Thymus (tissue), 11 donors: ENCODE results near the gene AIPL1. TPM values are rescaled to one million over a fixed set of nuclear protein-coding genes. Genes with fewer than 3 reads are reported as not detected.

Source experiments
- DNase-seq, 9 donors: peaks; one replicate each; pipeline ENCODE4 v3.0.0-alpha.2; 2013; ENCODE audit warnings: low spot score in 9 of 9, low read depth in 6 of 9, missing footprints in 1 of 9
- H3K27ac ChIP-seq, 2 donors: one replicate each; pipeline ENCODE4 v1.5.1; 2013; ENCODE audit warnings: control low read depth in 1 of 2, low read depth in 1 of 2, low read length in 1 of 2, mild to moderate bottlenecking in 1 of 2, moderate library complexity in 1 of 2
- H3K27me3 ChIP-seq, 2 donors: one replicate each; pipeline ENCODE4 v1.5.1; 2013; ENCODE audit warnings: low read length in 1 of 2; ENCODE audit not compliant: control insufficient read depth in 2 of 2, insufficient read depth in 1 of 2
- H3K36me3 ChIP-seq, 2 donors: one replicate each; pipeline ENCODE4 v1.5.1; 2013; ENCODE audit warnings: low read length in 1 of 2, mild to moderate bottlenecking in 1 of 2, moderate library complexity in 1 of 2; ENCODE audit not compliant: control insufficient read depth in 2 of 2, insufficient read depth in 2 of 2
- H3K4me1 ChIP-seq, 2 donors: one replicate each; pipeline ENCODE4 v1.5.1; 2013; ENCODE audit warnings: low read length in 2 of 2; ENCODE audit not compliant: control insufficient read depth in 2 of 2, insufficient read depth in 2 of 2
- H3K4me3 ChIP-seq, 2 donors: one replicate each; pipeline ENCODE4 v1.5.1; 2013; ENCODE audit warnings: low read length in 2 of 2, control low read depth in 1 of 2, mild to moderate bottlenecking in 1 of 2
- H3K9me3 ChIP-seq, 2 donors: one replicate each; pipeline ENCODE4 v1.5.1; 2013; ENCODE audit warnings: low read length in 1 of 2, mild to moderate bottlenecking in 1 of 2; ENCODE audit not compliant: control insufficient read depth in 2 of 2, insufficient read depth in 1 of 2
- WGBS: extraction: QIAGEN DNeasy Blood & Tissue Kit; methylation state at CpG from one replicate; pipeline ENCODE4 v1.1.7; 2013; 5-methylcytosine and 5-hydroxymethylcytosine counted together
- polyA plus RNA-seq: library from polyadenylated mRNA; stranded (reverse); fragments of 200-250 nt; gene quantifications from one replicate; pipeline ENCODE4 v1.2.3, GENCODE V29; 2013
- total RNA-seq: library from RNA; stranded (reverse); fragments of 120-200 nt; gene quantifications from one replicate; pipeline ENCODE4 v1.2.4, GENCODE V29; 2013
- donor health status: healthy.

Gene AIPL1
- total and polyA plus RNA-seq, 2 donors, result 0.05 to 0.14 TPM

DNA sequence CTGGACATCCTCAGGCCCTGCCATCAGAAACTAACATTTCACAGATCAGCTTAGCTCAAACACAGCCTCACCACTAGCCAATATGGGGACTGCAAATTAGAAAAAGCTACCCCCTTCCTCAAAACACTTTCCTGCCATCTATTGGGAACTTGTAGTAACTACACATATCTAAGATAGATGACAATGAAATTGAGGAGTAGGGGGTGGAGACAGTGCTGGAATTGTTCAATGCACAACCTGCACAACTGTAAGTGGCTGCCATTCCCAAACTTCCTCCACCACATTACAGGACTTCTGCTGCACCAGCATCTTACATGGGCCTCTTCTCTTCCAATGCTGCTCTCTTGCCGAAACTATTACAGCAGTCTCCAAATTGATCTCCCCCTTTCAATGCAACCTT lies 21.9 kb downstream of the AIPL1 start:
- Histone ChIP-seq H3K36me3 (no peaks in the 10 kb centered on the region), H3K4me1 (no peaks in the 10 kb centered on the region), H3K27me3 (no peaks in the 10 kb centered on the region), H3K27ac (no peak overlapping the region), H3K4me3 (no peak overlapping the region), H3K9me3 (peaks cover 0 to 3% of the 10 kb centered on the region in 2 donors)
- 100% methylated on average over 1 of the region's 1 CpG for WGBS
- DNase-seq, result peak in 2 of 9 donors; percentile 6 to 17

DNA sequence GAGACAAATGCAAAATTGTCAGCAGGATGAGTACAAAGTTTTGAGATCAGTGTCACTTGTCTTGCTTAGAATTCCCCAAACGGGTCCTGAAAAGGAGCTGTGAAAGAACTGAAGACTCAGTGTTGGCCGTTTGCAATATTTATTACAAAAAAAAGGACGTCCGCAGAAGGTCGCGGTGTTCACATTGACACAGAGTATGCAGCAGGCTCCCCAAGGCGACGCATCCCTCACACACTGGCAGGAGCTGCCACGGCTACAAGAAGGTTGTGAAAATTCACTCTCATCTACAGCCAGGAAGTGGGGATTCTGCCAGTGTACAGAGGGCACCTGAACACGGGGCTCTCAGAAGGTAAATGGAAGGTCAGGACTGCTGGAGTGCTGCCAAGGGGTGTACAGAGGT lies 26.2 kb downstream of the AIPL1 start:
- H3K9me3 ChIP-seq, result peaks cover 0 to 3% of the 10 kb centered on the region in 2 donors
- DNase-seq, result no peak
- H3K27ac ChIP-seq, result no peak overlapping the region
- H3K36me3 ChIP-seq, result no peaks in the 10 kb centered on the region
- H3K4me3 ChIP-seq, result no peak overlapping the region
- H3K27me3 ChIP-seq, result no peaks in the 10 kb centered on the region
- 79% methylated on average over 10 of the region's 10 CpGs for WGBS
- H3K4me1 ChIP-seq, result no peaks in the 10 kb centered on the region

GRCh38 chr17:6408276-6408675 lies 26.6 kb downstream of the AIPL1 start:
- no peaks in the 10 kb centered on the region for H3K36me3 ChIP-seq
- H3K27me3 ChIP-seq, result no peaks in the 10 kb centered on the region
- WGBS, result 84% methylated on average over 6 of the region's 6 CpGs
- H3K4me3 ChIP-seq, result no peak overlapping the region
- no peak overlapping the region for H3K27ac ChIP-seq
- DNase-seq, result no peak
- no peaks in the 10 kb centered on the region for H3K4me1 ChIP-seq
- H3K9me3 ChIP-seq, result peaks cover 0 to 3% of the 10 kb centered on the region in 2 donors

DNA sequence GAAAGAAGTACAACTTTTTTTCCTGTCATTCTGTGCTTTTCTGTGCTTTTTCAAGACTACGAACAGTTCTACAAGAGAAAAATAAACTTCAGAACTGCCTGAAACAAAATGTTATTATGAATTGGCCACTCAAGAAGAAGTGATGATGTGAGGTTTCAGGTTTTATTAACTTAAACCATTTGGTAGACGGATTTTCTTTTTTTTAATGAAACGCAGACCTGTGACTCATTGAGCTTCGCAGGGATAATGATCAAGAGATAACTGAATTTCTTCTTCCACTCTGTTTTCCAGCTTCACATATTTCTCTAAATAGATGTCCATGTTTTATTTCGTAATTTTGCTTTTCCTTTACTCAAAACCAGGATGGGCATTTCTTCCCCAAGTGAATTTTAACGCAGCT lies 32.7 kb downstream of the AIPL1 start:
- H3K9me3 ChIP-seq, result no peaks in the 10 kb centered on the region
- no peak overlapping the region for H3K27ac ChIP-seq
- WGBS, result 90% methylated on average over 6 of the region's 6 CpGs
- no peaks in the 10 kb centered on the region for H3K36me3 ChIP-seq
- no peak overlapping the region for H3K4me3 ChIP-seq
- no peaks in the 10 kb centered on the region for H3K27me3 ChIP-seq
- no peaks in the 10 kb centered on the region for H3K4me1 ChIP-seq
- DNase-seq, result no peak

DNA sequence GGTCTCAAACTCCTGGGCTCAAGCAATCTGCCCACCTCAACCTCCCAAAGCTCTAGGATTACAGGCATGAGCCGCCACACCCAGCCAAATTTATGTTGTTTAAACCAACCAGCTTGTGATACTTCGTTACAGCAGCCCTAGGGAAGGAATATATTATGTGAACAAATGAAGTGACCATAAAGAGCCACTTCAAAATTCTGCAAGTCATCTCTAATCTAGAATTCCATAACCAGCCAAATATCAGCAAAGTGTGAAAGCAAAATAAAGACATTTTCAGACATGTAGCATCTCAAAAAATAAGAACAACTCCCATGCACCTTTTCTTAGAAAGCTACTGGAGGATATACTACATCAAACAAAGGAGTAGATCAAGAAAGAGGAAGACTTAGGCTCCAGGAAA lies 36.0 kb downstream of the AIPL1 start:
- Histone ChIP-seq H3K4me3 (no peak overlapping the region), H3K9me3 (no peaks in the 10 kb centered on the region), H3K4me1 (no peaks in the 10 kb centered on the region), H3K27ac (no peak overlapping the region), H3K27me3 (peaks cover 0 to 2% of the 10 kb centered on the region in 2 donors), H3K36me3 (no peaks in the 10 kb centered on the region)
- no peak for DNase-seq
- 83% methylated on average over 2 of the region's 2 CpGs for WGBS

DNA sequence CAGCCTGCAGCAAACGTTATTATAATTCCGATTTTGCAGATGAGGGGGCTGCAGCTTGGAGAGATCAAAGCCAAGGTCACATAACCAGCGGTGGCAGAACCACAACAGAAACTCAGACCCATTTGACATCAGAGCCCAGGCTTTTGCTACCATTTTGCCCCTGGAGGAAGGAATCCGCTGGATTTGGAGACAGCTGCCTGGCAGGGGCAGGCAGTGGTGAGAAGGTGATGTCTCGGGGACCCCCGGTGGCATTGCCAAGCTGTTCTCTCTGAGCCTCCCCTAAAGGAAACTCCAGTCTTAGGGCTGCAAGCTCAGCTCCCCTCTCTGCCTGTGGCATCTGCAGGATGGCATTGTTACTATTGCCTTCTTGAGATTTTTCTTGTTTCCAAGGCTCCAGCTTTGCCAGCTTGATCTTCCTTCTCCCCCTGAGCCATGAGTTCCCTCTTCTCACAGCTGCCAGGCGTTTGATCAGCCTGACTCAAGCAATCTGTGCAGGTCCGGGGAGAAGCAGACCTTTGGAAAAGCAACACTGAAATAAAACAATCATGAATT lies 40.8 kb downstream of the AIPL1 start:
- no peak for DNase-seq
- peaks cover 0 to 2% of the 10 kb centered on the region in 2 donors for H3K27me3 ChIP-seq
- no peak overlapping the region for H3K27ac ChIP-seq
- no peaks in the 10 kb centered on the region for H3K4me1 ChIP-seq
- no peak overlapping the region for H3K4me3 ChIP-seq
- H3K36me3 ChIP-seq, result no peaks in the 10 kb centered on the region
- no peaks in the 10 kb centered on the region for H3K9me3 ChIP-seq
- WGBS, result 53% methylated on average over 8 of the region's 8 CpGs

GRCh38 chr17:6393351-6393952 lies 41.5 kb downstream of the AIPL1 start:
- no peak for DNase-seq
- Histone ChIP-seq H3K4me3 (no peak overlapping the region), H3K9me3 (no peaks in the 10 kb centered on the region), H3K4me1 (no peaks in the 10 kb centered on the region), H3K27me3 (peaks cover 0 to 2% of the 10 kb centered on the region in 2 donors), H3K27ac (no peak overlapping the region), H3K36me3 (no peaks in the 10 kb centered on the region)
- WGBS, result 84% methylated on average over 15 of the region's 15 CpGs

DNA sequence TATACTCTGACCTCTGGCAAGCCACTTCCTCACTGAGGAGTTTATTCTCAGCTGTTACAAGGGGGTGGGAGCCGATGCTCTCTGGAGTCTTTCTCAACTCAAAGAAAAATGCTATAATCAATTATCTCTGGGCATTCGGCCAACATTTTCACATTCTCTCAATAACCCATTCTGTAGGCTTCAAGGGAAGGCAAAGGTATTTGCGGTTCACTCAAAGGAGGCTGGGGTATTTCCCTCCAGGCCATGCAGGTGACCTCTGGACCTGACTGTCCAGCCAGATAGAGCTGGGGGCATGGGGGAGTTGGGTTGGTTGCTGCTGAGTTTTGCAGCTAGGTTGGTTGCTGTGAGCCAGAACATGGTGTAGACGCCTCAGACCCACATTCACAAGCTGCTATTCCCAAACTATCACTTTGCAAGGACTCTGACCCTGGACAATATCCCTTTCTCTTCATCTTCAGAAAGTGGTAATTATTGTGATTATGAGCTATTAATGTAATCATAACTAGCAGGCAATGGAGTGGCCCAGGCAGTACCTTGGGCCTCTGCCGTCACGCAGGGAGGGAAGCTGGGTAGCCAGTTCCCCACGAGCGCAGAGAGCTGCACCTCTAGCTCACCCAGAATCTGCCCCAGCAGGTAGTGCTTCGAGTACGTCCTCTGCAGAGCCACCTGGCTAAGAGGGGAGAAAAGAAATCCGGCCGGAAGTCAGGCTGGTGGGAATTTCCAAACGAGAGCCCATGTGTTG lies 42.1 kb downstream of the AIPL1 start:
- H3K36me3 ChIP-seq, result no peaks in the 10 kb centered on the region
- no peak overlapping the region for H3K27ac ChIP-seq
- DNase-seq, result no peak
- WGBS, result 81% methylated on average over 13 of the region's 13 CpGs
- H3K4me1 ChIP-seq, result no peaks in the 10 kb centered on the region
- no peak overlapping the region for H3K4me3 ChIP-seq
- no peaks in the 10 kb centered on the region for H3K9me3 ChIP-seq
- peaks cover 0 to 2% of the 10 kb centered on the region in 2 donors for H3K27me3 ChIP-seq

- no peak for DNase-seq
- WGBS, result 94% methylated on average over 11 of the region's 11 CpGs
- Histone ChIP-seq H3K9me3 (no peaks in the 10 kb centered on the region), H3K27me3 (no peaks in the 10 kb centered on the region), H3K36me3 (no peaks in the 10 kb centered on the region), H3K4me3 (no peak overlapping the region), H3K27ac (no peak overlapping the region), H3K4me1 (no peaks in the 10 kb centered on the region)
Measured at GRCh38 chr17:6388416-6388815, 46.5 kb downstream of the AIPL1 start.
